GM12878 (cell line): ENCODE results near the gene PDCD2. TPM values are rescaled to one million over a fixed set of nuclear protein-coding genes. Genes with fewer than 3 reads are reported as not detected.

Source experiments
- ATAC-seq: fragments of 200-7000 bp; cut with Tn5 transposase; 3 replicates; pipeline ENCODE4 v1.9.1; 2020; ENCODE audit warnings: mild to moderate bottlenecking, moderate library complexity
- BruUV-seq: library from RNA; stranded (reverse); fragments of 400-500 nt; replicated peaks from 2 replicates; lab custom pipeline; 2021; lab: Mats Ljungman, UMichigan
- CTCF ChIA-PET: fragments of 300-600 bp; sonication (Branson Sonifier 250); formaldehyde crosslinking; extraction: SDS; loops from one replicate; lab custom pipeline; 2021; ENCODE audit warnings: inconsistent platforms; lab: Yijun Ruan, JAX
- POLR2A ChIA-PET: fragments of 350-600 bp; formaldehyde crosslinking; extraction: SDS; loops from one replicate; lab custom pipeline; 2021; ENCODE audit warnings: inconsistent platforms; lab: Charles Lee
- RAD21 ChIA-PET: fragments of 300-600 bp; sonication (Branson Sonifier 250); formaldehyde crosslinking; loops from one replicate; lab custom pipeline; 2023; ENCODE audit warnings: antibody characterized with exemption; ENCODE audit not compliant: unreplicated experiment; lab: Charles Lee
- SMC1A ChIA-PET: fragments of 300-600 bp; sonication (Branson Sonifier 250); formaldehyde crosslinking; loops from one replicate; lab custom pipeline; 2023; ENCODE audit not compliant: unreplicated experiment, uncharacterized antibody; lab: Charles Lee
- DNase-seq: peaks from one replicate; pipeline ENCODE4 v3.0.0-alpha.2; 2011; ENCODE audit warnings: low read depth, low spot score
- FAIRE-seq: peaks from 3 replicates; lab custom pipeline; 2011; peaks lifted over from hg19 to GRCh38; lab: Jason Lieb, UNC
- H2AFZ ChIP-seq: 2 replicates; pipeline ENCODE4 v1.6.0; 2011; ENCODE audit warnings: low read depth, low read length, control low read depth; ENCODE audit not compliant: control insufficient read depth
- H3K27ac ChIP-seq: 2 replicates; pipeline ENCODE4 v1.5.1; 2011; ENCODE audit warnings: control low read depth; ENCODE audit not compliant: control insufficient read depth, insufficient read depth
- H3K27me3 ChIP-seq, 2 experiments: replicated peaks in 1 of 2; 2 replicates each; pipeline versions ENCODE4 v1.6.0 to v1.6.1; 2011; ENCODE audit warnings: low read length in 1 of 2; ENCODE audit not compliant: control insufficient read depth in 2 of 2, insufficient read depth in 2 of 2
- H3K36me3 ChIP-seq, 2 experiments: 2 replicates each; pipeline ENCODE4 v1.5.1; 2011; ENCODE audit warnings: low read length in 1 of 2; ENCODE audit not compliant: control insufficient read depth in 2 of 2, insufficient read depth in 2 of 2
- H3K4me1 ChIP-seq: 2 replicates; pipeline ENCODE4 v1.6.1; 2011; ENCODE audit warnings: mild to moderate bottlenecking, low read length, moderate library complexity, mixed read lengths; ENCODE audit not compliant: control insufficient read depth, insufficient read depth
- H3K4me2 ChIP-seq: 2 replicates; pipeline ENCODE4 v1.6.0; 2011; ENCODE audit warnings: control low read depth; ENCODE audit not compliant: control insufficient read depth, insufficient read depth
- H3K4me3 ChIP-seq: fragments of 200-600 bp; sonication (generic); 2 replicates; pipeline ENCODE4 v1.5.1; 2016
- H3K79me2 ChIP-seq: 2 replicates; pipeline ENCODE4 v1.6.0; 2011; ENCODE audit warnings: low read length; ENCODE audit not compliant: control insufficient read depth, insufficient read depth
- H3K9ac ChIP-seq: 2 replicates; pipeline ENCODE4 v1.8.0; 2011; ENCODE audit warnings: low read length, control low read depth, mixed read lengths; ENCODE audit not compliant: control insufficient read depth, insufficient read depth
- H3K9me3 ChIP-seq: replicated peaks from 3 replicates; pipeline ENCODE4 v1.5.1; 2011; ENCODE audit warnings: mild to moderate bottlenecking, low read length; ENCODE audit not compliant: control insufficient read depth, insufficient read depth
- H4K20me1 ChIP-seq: 2 replicates; pipeline ENCODE4 v1.6.0; 2011; ENCODE audit not compliant: control insufficient read depth, insufficient read depth
- BHLHE40 ChIP-seq, 2 experiments: fragments of 450-650 bp in 1 of 2; IDR thresholded peaks; 2 replicates each; pipeline ENCODE4 v1.6.1; 2011 to 2017; ENCODE audit warnings: low read depth in 2 of 2, borderline replicate concordance in 1 of 2, improper control_type of control experiment in 1 of 2, low read length in 1 of 2, mild to moderate bottlenecking in 1 of 2
- CHD4 ChIP-seq: fragments of 200-600 bp; sonication (generic); IDR thresholded peaks from 2 replicates; pipeline ENCODE4 v1.6.1; 2016; ENCODE audit warnings: mild to moderate bottlenecking
- EGR1 ChIP-seq, 2 experiments: IDR thresholded peaks; 1 replicate in 1 of 2; 2 replicates in 1 of 2; pipeline ENCODE4 v1.6.1; 2011 to 2012; ENCODE audit warnings: low read depth in 2 of 2, low read length in 2 of 2, borderline replicate concordance in 1 of 2, mild to moderate bottlenecking in 1 of 2, moderate library complexity in 1 of 2
- EP300 ChIP-seq, 2 experiments: fragments of 150-350 bp in 1 of 2; IDR thresholded peaks; 2 replicates each; pipeline ENCODE4 v1.6.1; 2011 to 2012; ENCODE audit warnings: low read depth in 2 of 2, low read length in 2 of 2, borderline replicate concordance in 1 of 2, improper control_type of control experiment in 1 of 2, inconsistent platforms in 1 of 2; ENCODE audit not compliant: control insufficient read depth in 1 of 2
- GATAD2B ChIP-seq: fragments of 450-650 bp; conservative IDR thresholded peaks from 2 replicates; pipeline ENCODE4 v1.6.1; 2017; ENCODE audit warnings: low read depth, mild to moderate bottlenecking, moderate library complexity
- KLF5 ChIP-seq: fragments of 450-650 bp; IDR thresholded peaks from 2 replicates; pipeline ENCODE4 v1.6.1; 2014; ENCODE audit warnings: mild to moderate bottlenecking; ENCODE audit not compliant: partially characterized antibody
- MAX ChIP-seq: IDR thresholded peaks from 2 replicates; pipeline ENCODE4 v1.6.1; 2012; ENCODE audit warnings: low read depth, low read length, improper control_type of control experiment
- POLR2A ChIP-seq: IDR thresholded peaks from 2 replicates; pipeline ENCODE4 v1.6.1; 2011; ENCODE audit warnings: low read depth, mild to moderate bottlenecking, low read length
- POLR2AphosphoS5 ChIP-seq: IDR thresholded peaks from 2 replicates; pipeline ENCODE4 v1.6.1; 2011; ENCODE audit warnings: mild to moderate bottlenecking, low read length, inconsistent platforms
- RAD51 ChIP-seq: fragments of 450-650 bp; IDR thresholded peaks from 2 replicates; pipeline ENCODE4 v1.6.1; 2016; ENCODE audit warnings: moderate library complexity, mild to moderate bottlenecking, inconsistent platforms
- SKIL ChIP-seq: fragments of 450-650 bp; IDR thresholded peaks from 2 replicates; pipeline ENCODE4 v1.6.1; 2017; ENCODE audit warnings: mild to moderate bottlenecking, low read depth, inconsistent platforms; ENCODE audit not compliant: poor library complexity, severe bottlenecking
- SREBF2 ChIP-seq: IDR thresholded peaks from 2 replicates; pipeline ENCODE4 v1.6.1; 2012; ENCODE audit warnings: mild to moderate bottlenecking, low read length
- TAF1 ChIP-seq: IDR thresholded peaks from 2 replicates; pipeline ENCODE4 v1.6.1; 2011; ENCODE audit warnings: mild to moderate bottlenecking, low read depth, low read length, borderline replicate concordance
- ZNF217 ChIP-seq: fragments of 450-650 bp; IDR thresholded peaks from 2 replicates; pipeline ENCODE4 v1.6.1; 2017; ENCODE audit warnings: antibody characterized with exemption, mild to moderate bottlenecking
- WGBS: methylation state at CpG from one replicate; pipeline ENCODE4 v1.1.6; 2016; ENCODE audit warnings: low lambda C conversion rate; ENCODE audit not compliant: insufficient replicate concordance, insufficient coverage; ENCODE audit errors: missing lambda C conversion rate; 5-methylcytosine and 5-hydroxymethylcytosine counted together
- in situ Hi-C: fragments of 300-500 bp; cut with MboI; formaldehyde crosslinking; loops from 9 replicates; pipeline ENCODE4 v1.14.3; 2018; ENCODE audit warnings: mixed read lengths
- intact Hi-C: fragments of 100-400 bp; cut with micrococcal nuclease; formaldehyde crosslinking; loops from one replicate; pipeline ENCODE4 v1.14.2; 2022; ENCODE audit not compliant: unreplicated experiment
- polyA plus RNA-seq, 11 experiments: library from polyadenylated mRNA; depleted of rRNA in 4 of 11; unstranded in 6 of 11; stranded (reverse) in 5 of 11; fragments of >200 nt; fragmentation: Nextera tagmentation in 4 of 11; fragmentation: Illumina TruSeq in 1 of 11; extraction: Ambion mirVana in 4 of 11; extraction: Trizol in 1 of 11; gene quantifications; 1 replicate in 1 of 11; 2 replicates in 10 of 11; pipeline versions ENCODE4 v1.2.1 to v1.2.3, GENCODE V29; 2011 to 2016; ENCODE audit warnings: inconsistent platforms in 2 of 11, missing spikeins in 2 of 11, low read depth in 1 of 11
- total RNA-seq, 4 experiments: library from RNA; depleted of rRNA in 3 of 4; stranded (reverse); fragments of >200 nt in 3 of 4; fragmentation: Illumina TruSeq in 1 of 4; extraction: Trizol in 1 of 4; gene quantifications; 2 replicates each; pipeline versions ENCODE4 v1.2.1 to v1.2.3, GENCODE V29; 2013 to 2021

Gene PDCD2
- total and polyA plus RNA-seq, 10 of the 15 experiments (the other 5 are each of a cell fraction or from before 2014, with no cell fraction given): 27.4 to 154 (median 101) TPM

GRCh38 chr6:170533792-170534191, 50.6 kb downstream of the PDCD2 start:
- SMC1A ChIA-PET: interaction anchor here (1.1 kb wide), 1 partner anchor 16 kb away, joined by 4 read pairs; no protein-coding TSS in a partner anchor
- RAD21 ChIA-PET: no interaction called here
- Histone ChIP-seq H3K79me2 (no peaks in the 10 kb centered on the region), H3K9me3 (no peaks in the 10 kb centered on the region), H3K27ac (no peak overlapping the region), H2AFZ (no peak overlapping the region), H3K4me2 (no peak overlapping the region), H3K4me1 (no peaks in the 10 kb centered on the region), H3K27me3 (no peaks in the 10 kb centered on the region), H4K20me1 (no peaks in the 10 kb centered on the region), H3K4me3 (no peak overlapping the region), H3K9ac (no peak overlapping the region), H3K36me3 (peaks cover 16 to 37% of the 10 kb centered on the region in 2 experiments)
- in situ Hi-C loops: no loop called here
- POLR2A ChIA-PET: interaction anchor here (1.2 kb wide), 1 partner anchor 17 kb away, joined by 7 read pairs; no protein-coding TSS in a partner anchor
- no TSS peak for BruUV-seq
- TF ChIP-seq RAD51: no peak
- TF ChIP-seq TAF1: no peak
- TF ChIP-seq GATAD2B: no peak
- TF ChIP-seq ZNF217: no peak
- no peak for TF ChIP-seq EP300 (IDR thresholded peaks at IDR 0.05; ENCODE audit: borderline replicate concordance in 1 of 2, control insufficient read depth in 1 of 2, low read depth in 2 of 2, low read length in 2 of 2)
- TF ChIP-seq BHLHE40 (IDR thresholded peaks at IDR 0.05; ENCODE audit: borderline replicate concordance in 1 of 2, low read depth in 2 of 2, low read length in 1 of 2): no peak
- no peak for TF ChIP-seq KLF5
- TF ChIP-seq EGR1 (IDR thresholded peaks at IDR 0.05; ENCODE audit: borderline replicate concordance in 1 of 2, low read depth in 2 of 2, low read length in 2 of 2): no peak
- no peak for TF ChIP-seq CHD4
- TF ChIP-seq POLR2A: 0 out of 2 replicates have a peak, but pooled peaks have one; percentile 12
- TF ChIP-seq SKIL: no peak
- no peak for TF ChIP-seq MAX
- no peak for TF ChIP-seq SREBF2
- peak; percentile 67; the same call in 1 of the 2 replicates for TF ChIP-seq POLR2AphosphoS5
- no peak for DNase-seq
- FAIRE-seq: no peak
- CTCF ChIA-PET: interaction anchor here (1.0 to 2.1 kb wide), 2 partner anchors 11 to 702 kb away, joined by 3 to 10 read pairs; no protein-coding TSS in a partner anchor
- ATAC-seq: no peak
- intact Hi-C loops: loop anchor here (5.0 kb wide), 1 partner anchor 1576 kb away; no protein-coding TSS in a partner anchor
- WGBS: 94% methylated on average over 2 of the region's 2 CpGs
